H7 (cell line): Measurements from ENCODE around the gene UBAC2. TPM values are rescaled to one million over a fixed set of nuclear protein-coding genes. Genes with fewer than 3 reads are reported as not detected.

Experiments
- DNase-seq: peaks from one replicate; pipeline ENCODE4 v3.0.0; 2012
- H3K27me3 ChIP-seq: 2 replicates; pipeline ENCODE4 v1.6.0; 2011; ENCODE audit warnings: mild to moderate bottlenecking, low read length; ENCODE audit not compliant: control insufficient read depth, insufficient read depth
- H3K36me3 ChIP-seq: replicated peaks from 2 replicates; pipeline ENCODE4 v1.5.1; 2011; ENCODE audit warnings: low read length; ENCODE audit not compliant: control insufficient read depth, insufficient read depth
- H3K4me3 ChIP-seq: 2 replicates; pipeline ENCODE4 v1.5.1; 2011; ENCODE audit warnings: low read depth, mild to moderate bottlenecking, control low read depth, low read length, moderate library complexity; ENCODE audit not compliant: insufficient read depth
- total RNA-seq: library from RNA; depleted of rRNA; stranded (reverse); fragments of >200 nt; shearing (Covaris generic); gene quantifications from 2 replicates; pipeline ENCODE4 v1.2.3, GENCODE V29; 2014

UBAC2 gene
- total RNA-seq, 1 experiment from 2014 or later, result 56.9 TPM

DNA sequence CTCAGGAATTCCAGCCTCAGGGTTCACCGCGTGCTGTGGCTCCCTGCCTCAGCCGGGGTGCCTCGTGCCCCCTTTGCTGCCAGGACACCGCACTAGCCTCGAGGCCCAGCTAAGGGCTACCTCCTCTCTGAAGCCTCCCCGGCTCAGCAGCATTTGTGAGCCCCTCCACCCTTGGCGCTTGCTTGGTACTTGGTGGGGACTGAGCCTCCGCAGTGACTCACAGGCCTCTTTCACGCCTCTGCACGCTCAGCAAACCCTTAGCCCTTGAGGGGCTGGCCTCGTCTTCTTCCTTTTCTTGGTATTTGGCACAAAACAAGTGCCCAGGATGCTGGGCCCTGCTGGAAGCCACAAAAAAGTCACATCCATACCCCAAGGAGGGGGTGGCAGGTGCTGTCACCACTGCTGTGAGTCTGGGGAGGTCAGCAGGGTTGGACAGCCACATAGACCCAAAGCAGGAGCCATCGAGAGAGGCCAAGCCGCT lies 215.2 kb downstream of the UBAC2 start:
- Histone ChIP-seq H3K4me3 (no peak overlapping the region), H3K36me3 (no peaks in the 10 kb centered on the region), H3K27me3 (no peaks in the 10 kb centered on the region)
- no peak for DNase-seq

DNA sequence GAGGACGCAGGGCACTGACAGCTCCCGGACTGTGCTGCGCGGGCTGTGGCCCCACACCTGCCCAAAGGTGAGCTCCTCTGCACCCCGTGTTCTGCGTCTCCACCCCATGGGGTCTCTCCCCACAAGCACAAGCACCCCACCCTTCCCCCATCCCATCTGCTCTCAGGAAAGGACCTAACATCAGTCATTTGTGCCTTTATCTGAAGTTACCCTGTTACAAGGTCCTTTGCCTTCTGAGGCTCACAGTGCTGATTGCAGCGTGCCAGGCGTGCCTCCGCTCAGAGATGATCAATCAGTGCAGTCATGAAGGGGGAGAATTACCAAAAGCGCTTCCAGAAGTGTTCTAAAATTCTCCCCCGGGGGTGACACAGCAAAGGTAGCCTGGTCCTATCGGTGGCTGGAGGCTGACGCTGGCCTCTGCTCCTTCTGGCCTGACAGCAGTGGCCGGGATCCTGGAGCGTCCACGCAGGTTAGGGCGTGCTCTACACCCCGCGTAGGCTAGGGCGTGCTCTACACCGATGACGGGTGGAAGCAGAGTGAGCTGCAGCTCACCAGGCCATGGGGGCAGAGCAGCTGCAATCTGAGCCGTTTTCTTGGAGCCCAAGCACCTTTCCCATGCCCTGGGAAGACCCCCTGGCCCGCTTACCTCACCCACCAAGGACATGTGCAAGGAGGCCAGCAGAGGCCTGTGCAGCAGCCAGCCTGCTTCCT lies 215.9 kb downstream of the UBAC2 start:
- Histone ChIP-seq H3K27me3 (no peaks in the 10 kb centered on the region), H3K36me3 (no peaks in the 10 kb centered on the region), H3K4me3 (no peak overlapping the region)
- DNase-seq, result peak; percentile 72

DNA sequence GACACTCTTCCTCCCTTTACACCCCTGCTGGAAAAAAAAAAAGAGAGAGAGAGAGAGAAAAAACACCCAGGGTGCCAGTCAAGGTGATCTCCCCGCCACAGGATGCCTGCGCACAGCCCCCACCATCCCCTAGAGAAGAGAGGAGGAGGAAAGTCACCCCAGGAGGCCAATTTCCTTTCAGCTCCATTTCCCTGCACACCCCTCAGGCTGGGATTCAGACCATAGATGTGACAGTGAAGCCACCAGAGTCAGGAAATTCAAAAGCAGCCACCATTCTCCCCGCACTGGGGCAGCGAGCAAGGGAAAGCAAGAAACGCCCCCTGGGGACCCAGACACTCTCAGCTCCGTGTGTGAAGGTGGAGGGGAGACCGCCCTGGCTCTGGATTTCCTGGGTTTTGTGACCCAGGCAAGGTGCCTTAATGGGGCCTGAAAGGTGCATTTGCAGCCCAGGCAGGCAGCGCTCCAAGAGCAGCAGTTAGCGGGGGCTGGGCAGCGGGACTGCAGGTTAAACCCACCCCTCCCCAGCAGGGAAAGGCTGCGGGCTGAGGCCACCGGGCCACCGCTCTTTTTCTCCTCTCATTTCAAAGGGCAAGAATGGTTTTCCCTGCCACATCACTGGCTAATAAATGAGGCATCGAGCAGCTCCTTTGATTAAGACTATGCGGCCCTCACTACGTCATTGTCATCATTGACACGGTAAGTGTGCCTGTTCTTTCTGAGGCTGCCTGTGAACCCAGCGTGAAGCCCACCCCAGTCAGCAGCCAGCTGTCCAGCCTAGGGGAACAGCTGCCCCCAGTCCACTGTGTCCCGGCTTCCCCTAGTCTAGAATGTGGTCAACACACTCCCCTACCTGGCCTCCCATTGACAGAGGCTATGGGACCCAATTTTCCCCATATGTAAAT lies 216.8 kb downstream of the UBAC2 start:
- peak; percentile 83 for DNase-seq
- H3K4me3 ChIP-seq, result no peak overlapping the region
- peaks cover 2% of the 10 kb centered on the region; the same call in 1 of the 2 replicates for H3K27me3 ChIP-seq

DNA sequence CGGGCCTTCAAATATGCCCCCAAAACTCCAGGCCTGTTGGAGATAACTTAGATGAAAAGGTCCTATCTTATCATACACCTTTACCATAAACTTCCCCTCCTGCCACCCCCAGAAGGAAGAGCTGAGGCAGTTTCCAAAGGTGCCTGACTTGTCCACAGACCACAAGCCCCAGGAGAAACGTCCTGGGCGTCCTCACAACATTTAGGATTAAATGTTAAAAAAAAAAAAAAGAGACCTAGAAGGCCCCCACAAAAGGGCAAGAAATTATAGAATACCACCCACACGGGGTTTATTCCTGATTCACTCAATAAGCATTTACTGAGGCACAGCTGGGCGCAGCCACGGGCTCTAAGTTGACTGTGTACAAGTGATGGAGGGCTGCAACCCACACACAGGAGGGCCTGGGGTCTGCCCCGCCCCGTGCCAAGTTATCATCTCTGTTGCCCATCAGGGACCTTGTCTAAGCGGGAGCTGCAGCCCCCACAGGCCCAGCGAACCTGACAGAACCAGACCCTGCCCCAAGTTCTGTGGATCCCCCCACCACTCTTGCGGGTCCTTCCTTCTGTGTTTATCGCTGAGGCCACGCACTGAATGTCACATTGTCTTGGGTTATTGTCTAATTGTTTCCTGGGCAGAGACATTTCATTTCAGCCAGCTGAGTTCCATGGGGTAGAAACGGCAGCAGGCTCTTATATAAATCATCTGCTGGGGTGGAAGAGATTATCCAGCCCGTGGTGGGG lies 217.6 kb downstream of the UBAC2 start:
- DNase-seq, result no peak
- no peak overlapping the region for H3K4me3 ChIP-seq
- peaks cover 2% of the 10 kb centered on the region; the same call in 1 of the 2 replicates for H3K27me3 ChIP-seq
- no peaks in the 10 kb centered on the region for H3K36me3 ChIP-seq

More for the DNA sequence above, 216.8 kb downstream of the UBAC2 start:
- H3K36me3 ChIP-seq, result no peaks in the 10 kb centered on the region

DNA sequence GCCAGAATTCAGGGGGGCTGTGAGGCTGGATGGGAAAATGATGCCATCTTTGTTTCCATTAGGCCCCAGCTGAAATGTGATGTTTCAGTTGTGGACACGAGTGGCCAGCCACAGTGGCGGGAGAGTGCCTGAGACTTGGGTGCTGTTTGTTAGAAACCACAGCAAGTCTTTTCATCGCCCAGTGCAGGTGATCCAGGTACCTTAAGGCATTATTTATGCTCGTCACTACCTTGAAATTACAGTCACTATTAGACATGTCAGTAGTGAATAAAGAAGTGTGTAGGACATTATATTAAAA lies 218.1 kb downstream of the UBAC2 start:
- DNase-seq, result no peak
- no peaks in the 10 kb centered on the region for H3K36me3 ChIP-seq
- H3K4me3 ChIP-seq, result no peak overlapping the region
- peaks cover 2% of the 10 kb centered on the region; the same call in 1 of the 2 replicates for H3K27me3 ChIP-seq

DNA sequence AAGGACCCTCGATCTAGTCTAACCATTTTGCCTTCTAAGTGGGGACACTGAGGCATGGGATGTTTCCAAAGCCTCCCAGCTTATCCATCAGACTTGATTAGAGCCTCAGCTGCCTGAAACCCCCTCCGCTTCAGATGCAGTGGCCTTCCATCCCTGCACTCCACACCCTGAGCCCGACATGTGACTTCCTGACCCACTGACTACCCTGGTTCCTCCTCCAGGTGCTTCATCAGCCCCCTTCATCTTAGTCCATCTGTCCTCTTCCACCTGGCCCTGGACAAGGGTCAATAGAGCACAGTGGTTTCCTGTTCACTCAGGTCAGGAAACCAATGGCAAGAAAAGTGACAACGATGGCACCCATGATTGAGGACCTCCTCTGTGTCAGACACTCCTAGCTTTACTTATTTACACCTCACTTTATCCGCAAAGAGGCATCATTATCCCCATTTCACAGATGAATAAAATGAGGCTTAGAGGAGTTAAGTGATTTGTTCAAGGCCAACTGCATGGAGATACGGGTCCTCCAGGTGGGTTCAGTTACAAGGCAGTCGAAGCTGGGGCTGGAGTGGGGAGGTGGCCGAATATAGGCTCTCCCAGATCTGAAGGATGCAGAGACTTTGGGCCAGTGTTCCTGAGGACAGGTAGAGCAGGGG lies 219.1 kb downstream of the UBAC2 start:
- Histone ChIP-seq H3K27me3 (peaks cover 2% of the 10 kb centered on the region; the same call in 1 of the 2 replicates), H3K4me3 (no peak overlapping the region), H3K36me3 (no peaks in the 10 kb centered on the region)
- DNase-seq, result no peak

DNA sequence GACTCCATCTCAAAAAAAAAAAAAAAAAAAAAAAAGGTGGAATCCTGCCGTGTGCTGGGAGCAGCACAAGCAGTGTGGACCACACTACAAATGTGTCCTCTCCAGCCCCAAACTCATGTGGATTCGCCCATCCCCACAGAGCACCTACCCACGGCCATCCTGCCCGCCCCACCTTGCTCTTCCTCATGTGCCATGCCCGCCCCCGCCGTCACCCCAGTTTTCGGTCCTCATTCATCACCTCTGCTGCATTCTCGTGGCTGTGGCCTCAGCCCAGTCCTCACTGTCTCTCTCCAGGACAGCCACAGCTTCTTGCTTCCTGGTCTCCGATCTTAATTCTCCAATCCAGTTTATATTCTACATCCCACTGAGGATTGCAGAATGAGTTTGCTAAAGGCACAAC lies 220.6 kb downstream of the UBAC2 start:
- Histone ChIP-seq H3K4me3 (no peak overlapping the region), H3K27me3 (peaks cover 2% of the 10 kb centered on the region; the same call in 1 of the 2 replicates), H3K36me3 (no peaks in the 10 kb centered on the region)
- DNase-seq, result no peak

DNA sequence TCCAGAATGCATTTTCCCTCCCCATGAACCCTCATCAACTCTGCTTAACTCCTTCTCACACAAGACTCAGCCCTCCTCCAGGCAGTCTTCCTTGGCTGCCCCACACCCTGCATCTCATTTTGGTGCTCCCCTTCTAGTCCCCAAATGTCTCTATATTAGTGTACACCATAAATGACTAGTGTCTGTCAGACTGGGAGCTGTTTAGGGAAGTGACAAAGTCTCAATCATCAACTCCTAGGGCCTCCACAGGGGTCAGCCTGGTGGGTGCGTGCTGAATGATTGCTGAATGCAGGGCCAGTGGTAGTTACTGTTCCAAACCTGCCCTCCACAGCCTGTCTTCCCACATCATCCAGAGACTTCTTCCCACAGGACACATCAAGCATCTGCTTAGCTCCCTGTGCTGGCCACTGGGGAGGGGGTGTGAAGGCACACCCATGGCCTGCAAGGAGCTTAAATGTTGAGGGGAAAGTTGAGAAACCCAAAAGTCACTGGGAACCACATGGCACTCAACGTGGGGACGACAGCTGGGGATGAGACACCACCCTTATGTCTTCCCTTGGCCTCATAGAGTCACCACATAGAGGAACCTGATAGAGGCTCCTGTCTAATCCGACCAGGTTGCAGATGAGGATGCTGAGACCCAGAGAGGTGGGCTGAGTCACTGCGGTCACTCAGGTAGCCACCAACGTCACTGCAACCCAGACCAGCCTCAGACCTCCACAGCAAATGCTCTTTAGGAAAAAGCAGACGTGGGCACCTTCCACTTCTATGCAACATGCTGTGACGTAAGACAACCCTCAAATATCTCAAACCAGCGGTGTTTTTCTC lies 221.3 kb downstream of the UBAC2 start:
- Histone ChIP-seq H3K4me3 (no peak overlapping the region), H3K36me3 (no peaks in the 10 kb centered on the region), H3K27me3 (peaks cover 2% of the 10 kb centered on the region; the same call in 1 of the 2 replicates)
- DNase-seq, result no peak

DNA sequence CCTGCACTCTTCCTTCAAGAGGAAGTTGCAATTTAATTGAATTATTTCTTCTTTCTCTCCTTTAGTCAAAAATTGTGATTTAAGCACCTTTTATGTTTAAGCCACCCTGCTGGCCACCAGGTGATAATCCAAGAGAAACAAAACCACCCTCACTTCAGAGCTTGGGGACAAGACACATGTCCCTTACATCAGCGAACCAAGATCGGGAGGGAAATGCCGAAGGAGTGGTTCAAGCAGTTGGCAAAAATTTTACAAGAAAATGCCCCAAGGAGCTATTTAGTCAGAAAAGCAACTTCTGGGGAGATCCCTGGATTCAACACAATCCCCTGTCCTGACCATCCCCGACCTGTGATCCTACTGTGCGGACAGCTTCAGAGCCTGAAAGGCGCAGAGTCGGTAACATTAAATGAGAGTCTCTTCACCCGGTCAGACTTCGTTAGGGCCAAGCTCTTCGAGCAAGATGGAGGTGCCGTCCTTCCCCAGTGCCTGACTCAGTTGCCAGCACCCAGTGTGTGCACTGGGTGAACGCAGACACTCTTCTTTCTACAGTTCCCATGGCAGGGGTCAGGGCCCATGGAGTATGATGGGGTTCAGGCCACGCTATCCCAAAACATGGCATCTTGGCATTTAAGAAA lies 222.0 kb downstream of the UBAC2 start:
- Histone ChIP-seq H3K36me3 (no peaks in the 10 kb centered on the region), H3K4me3 (no peak overlapping the region), H3K27me3 (peaks cover 2% of the 10 kb centered on the region; the same call in 1 of the 2 replicates)
- no peak for DNase-seq

DNA sequence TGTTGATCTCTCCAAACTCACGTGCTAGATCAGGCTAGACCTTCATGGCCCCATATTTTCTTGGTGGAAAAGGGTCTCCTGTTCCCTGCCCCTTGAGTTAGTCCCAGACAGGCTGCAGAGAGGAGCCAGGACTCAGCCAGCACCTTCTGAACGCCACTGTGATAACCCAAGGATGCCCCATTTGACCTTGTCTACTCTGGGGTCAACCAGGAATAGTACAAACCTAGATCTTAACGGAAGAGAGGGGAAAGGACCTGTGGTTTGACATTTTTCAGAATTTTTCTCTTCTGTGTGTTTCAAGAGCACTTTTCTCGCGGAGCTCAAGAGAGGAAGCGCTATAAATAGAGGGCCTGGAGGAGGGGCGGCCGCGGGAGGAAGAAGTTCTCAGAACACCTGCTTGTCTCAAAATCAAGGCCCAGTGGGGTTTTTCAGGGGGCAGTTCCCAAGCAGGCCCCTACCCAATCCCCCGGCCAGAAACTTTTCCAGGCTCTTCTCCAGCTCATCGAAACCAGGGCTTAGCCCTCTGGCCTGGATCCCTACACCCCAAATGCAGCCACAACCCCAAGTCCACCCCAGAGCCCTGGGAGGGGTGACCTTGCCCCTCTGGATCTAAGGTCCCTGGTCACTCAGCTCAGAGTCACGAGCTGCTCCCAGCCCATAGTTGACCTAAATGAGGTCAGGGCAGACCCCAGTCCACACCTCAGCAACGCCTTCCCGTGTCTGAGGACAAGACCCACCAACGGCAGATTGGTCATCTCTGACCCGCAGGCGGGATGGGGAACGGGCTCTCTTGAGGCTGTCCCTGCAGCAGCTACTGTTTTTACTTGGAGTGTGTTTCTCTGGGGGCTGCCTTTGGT lies 225.1 kb downstream of the UBAC2 start:
- Histone ChIP-seq H3K36me3 (no peaks in the 10 kb centered on the region), H3K27me3 (peaks cover 2% of the 10 kb centered on the region; the same call in 1 of the 2 replicates), H3K4me3 (no peak overlapping the region)
- DNase-seq, result peak; percentile 50

DNA sequence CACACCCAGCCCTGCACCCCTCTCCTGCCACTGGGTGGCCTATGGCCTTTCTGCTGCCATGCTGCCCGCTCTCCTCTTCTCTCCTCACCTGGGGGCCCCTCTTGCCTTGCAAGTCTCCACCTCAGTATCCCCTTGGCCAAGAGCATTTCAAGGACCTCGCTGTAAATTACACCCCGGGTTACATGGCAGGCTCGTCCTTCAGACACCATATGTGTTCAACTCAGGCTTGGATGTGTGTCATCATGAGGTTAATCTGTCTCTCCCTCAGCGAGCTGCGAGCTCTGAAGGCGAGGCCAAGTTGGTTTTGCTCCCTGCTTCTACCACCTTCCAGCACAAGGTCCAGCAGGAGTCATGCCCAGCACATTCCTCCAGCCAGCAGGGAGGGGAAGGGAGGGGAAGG lies 225.8 kb downstream of the UBAC2 start:
- DNase-seq, result peak; percentile 40
- Histone ChIP-seq H3K36me3 (no peaks in the 10 kb centered on the region), H3K4me3 (no peak overlapping the region), H3K27me3 (peaks cover 2% of the 10 kb centered on the region; the same call in 1 of the 2 replicates)

DNA sequence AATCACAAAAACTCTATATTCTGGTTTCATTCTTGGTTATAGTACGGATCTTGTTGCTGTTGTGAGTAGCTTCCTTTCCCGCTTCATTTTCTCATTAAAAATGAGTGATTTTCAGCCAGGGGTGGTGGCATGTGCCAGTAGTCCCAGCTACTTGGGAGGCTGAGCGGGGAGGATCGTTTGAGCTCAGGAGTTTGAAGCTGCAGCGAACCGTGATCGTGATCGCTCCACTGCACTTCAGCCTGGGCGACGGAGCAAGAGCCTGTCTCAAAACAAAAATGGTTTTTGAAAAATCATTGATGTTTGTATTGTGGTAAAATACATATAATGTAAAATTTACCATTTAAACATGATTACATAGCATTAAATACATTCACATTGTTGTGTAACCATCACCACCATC lies 229.0 kb downstream of the UBAC2 start:
- DNase-seq, result no peak
- H3K27me3 ChIP-seq, result no peaks in the 10 kb centered on the region
- no peak overlapping the region for H3K4me3 ChIP-seq
- no peaks in the 10 kb centered on the region for H3K36me3 ChIP-seq
